H9 (cell line): ENCODE data around the gene RHOU. TPM values are rescaled to one million over a fixed set of nuclear protein-coding genes. Genes with fewer than 3 reads are reported as not detected.

ENCODE experiments used
- DNase-seq: peaks from one replicate; pipeline ENCODE4 v3.0.0-alpha.2; 2017
- H2AFZ ChIP-seq: one replicate; pipeline ENCODE4 v1.6.1; 2013; ENCODE audit warnings: mild to moderate bottlenecking, low read length, control low read depth, moderate library complexity
- H2AK5ac ChIP-seq: 2 replicates; pipeline ENCODE4 v1.6.1; 2013; ENCODE audit warnings: low read length, control low read depth, mixed read lengths; ENCODE audit not compliant: insufficient read length
- H2BK120ac ChIP-seq: one replicate; pipeline ENCODE4 v1.6.1; 2013; ENCODE audit warnings: low read depth, mild to moderate bottlenecking, low read length, control low read depth, inconsistent platforms; ENCODE audit not compliant: poor library complexity, severe bottlenecking
- H2BK12ac ChIP-seq: 2 replicates; pipeline ENCODE4 v1.6.1; 2013; ENCODE audit warnings: low read length, control low read depth, mixed read lengths, low read depth; ENCODE audit not compliant: insufficient read length
- H2BK15ac ChIP-seq: 2 replicates; pipeline ENCODE4 v1.6.1; 2013; ENCODE audit warnings: low read depth, low read length, control low read depth
- H2BK20ac ChIP-seq: one replicate; pipeline ENCODE4 v1.6.1; 2013; ENCODE audit warnings: low read depth, mild to moderate bottlenecking, low read length, control low read depth, inconsistent platforms; ENCODE audit not compliant: poor library complexity, severe bottlenecking
- H2BK5ac ChIP-seq: 2 replicates; pipeline ENCODE4 v1.6.1; 2013; ENCODE audit warnings: low read length, control low read depth, mixed read lengths; ENCODE audit not compliant: insufficient read length
- H3K14ac ChIP-seq: 2 replicates; pipeline ENCODE4 v1.6.1; 2013; ENCODE audit warnings: low read length, control low read depth; ENCODE audit not compliant: insufficient read depth
- H3K18ac ChIP-seq: 2 replicates; pipeline ENCODE4 v1.6.1; 2013; ENCODE audit warnings: low read depth, mild to moderate bottlenecking, mixed read lengths, low read length, control low read depth; ENCODE audit not compliant: insufficient read length
- H3K23ac ChIP-seq: 2 replicates; pipeline ENCODE4 v1.6.1; 2013; ENCODE audit warnings: low read length, control low read depth, mixed read lengths, low read depth; ENCODE audit not compliant: insufficient read length
- H3K23me2 ChIP-seq: 2 replicates; pipeline ENCODE4 v1.6.1; 2013; ENCODE audit warnings: low read depth, mild to moderate bottlenecking, mixed read lengths, low read length, control low read depth; ENCODE audit not compliant: insufficient read length, poor library complexity, severe bottlenecking
- H3K27ac ChIP-seq: 2 replicates; pipeline ENCODE4 v1.5.1; 2013; ENCODE audit warnings: low read length, control low read depth, mixed read lengths, low read depth; ENCODE audit not compliant: insufficient read length
- H3K27me3 ChIP-seq: 2 replicates; pipeline ENCODE4 v1.6.1; 2013; ENCODE audit warnings: low read length, control low read depth, inconsistent platforms; ENCODE audit not compliant: insufficient read depth
- H3K4ac ChIP-seq: 2 replicates; pipeline ENCODE4 v1.6.1; 2013; ENCODE audit warnings: low read depth, mild to moderate bottlenecking, control low read depth, inconsistent platforms, low read length, moderate library complexity
- H3K4me1 ChIP-seq: 2 replicates; pipeline ENCODE4 v1.6.1; 2013; ENCODE audit warnings: low read length, control low read depth, inconsistent platforms; ENCODE audit not compliant: insufficient read depth
- H3K4me2 ChIP-seq: 2 replicates; pipeline ENCODE4 v1.6.1; 2013; ENCODE audit warnings: low read length, control low read depth, mixed read lengths; ENCODE audit not compliant: insufficient read length, insufficient read depth
- H3K56ac ChIP-seq: 2 replicates; pipeline ENCODE4 v1.6.1; 2013; ENCODE audit warnings: low read depth, mild to moderate bottlenecking, mixed read lengths, low read length, control low read depth; ENCODE audit not compliant: insufficient read length
- H3K79me1 ChIP-seq: 2 replicates; pipeline ENCODE4 v1.6.1; 2013; ENCODE audit warnings: low read depth, mild to moderate bottlenecking, moderate library complexity, low read length, control low read depth, inconsistent platforms; ENCODE audit not compliant: insufficient read depth, poor library complexity, severe bottlenecking
- H3K79me2 ChIP-seq: 2 replicates; pipeline ENCODE4 v1.6.1; 2013; ENCODE audit warnings: low read length, control low read depth, inconsistent platforms; ENCODE audit not compliant: insufficient read depth
- H3K9ac ChIP-seq: 2 replicates; pipeline ENCODE4 v1.6.1; 2013; ENCODE audit warnings: low read length, control low read depth, mixed read lengths; ENCODE audit not compliant: insufficient read length; ENCODE audit errors: extremely low read depth
- H3K9me3 ChIP-seq: one replicate; pipeline ENCODE4 v1.6.1; 2013; ENCODE audit warnings: low read depth, low read length, inconsistent platforms; ENCODE audit not compliant: control insufficient read depth
- H3T11ph ChIP-seq: one replicate; pipeline ENCODE4 v1.6.1; 2013; ENCODE audit warnings: mild to moderate bottlenecking, low read length, control low read depth, inconsistent platforms
- H4K20me1 ChIP-seq: one replicate; pipeline ENCODE4 v1.6.1; 2013; ENCODE audit not compliant: control insufficient read depth, insufficient read length, insufficient read depth
- H4K5ac ChIP-seq: 2 replicates; pipeline ENCODE4 v1.6.1; 2013; ENCODE audit warnings: low read depth, mild to moderate bottlenecking, mixed read lengths, low read length, control low read depth; ENCODE audit not compliant: insufficient read length
- H4K8ac ChIP-seq: replicated peaks from 2 replicates; pipeline ENCODE4 v1.6.1; 2013; ENCODE audit warnings: low read length, control low read depth, mixed read lengths, low read depth; ENCODE audit not compliant: insufficient read length
- H4K91ac ChIP-seq: 2 replicates; pipeline ENCODE4 v1.6.1; 2013; ENCODE audit warnings: low read depth, mild to moderate bottlenecking, moderate library complexity, mixed read lengths, low read length, control low read depth; ENCODE audit not compliant: insufficient read length
- H3K27ac Mint-ChIP-seq, 3 experiments: 2 replicates in 2 of 3; 3 replicates in 1 of 3; pipeline ENCODE4 v1.8.0; 2020 to 2021; ENCODE audit warnings: mixed read lengths in 3 of 3, mild to moderate bottlenecking in 1 of 3, moderate library complexity in 1 of 3
- H3K27me3 Mint-ChIP-seq: 2 replicates; pipeline ENCODE4 v1.8.0; 2021; ENCODE audit warnings: low read depth, mild to moderate bottlenecking, moderate library complexity, mixed read lengths
- H3K36me3 Mint-ChIP-seq, 3 experiments: 2 replicates in 2 of 3; 3 replicates in 1 of 3; pipeline ENCODE4 v1.8.0; 2020 to 2021; ENCODE audit warnings: low read depth in 3 of 3, mixed read lengths in 3 of 3; ENCODE audit not compliant: insufficient read depth in 1 of 3
- H3K4me1 Mint-ChIP-seq, 2 experiments: 2 replicates each; pipeline ENCODE4 v1.8.0; 2020; ENCODE audit warnings: mixed read lengths in 2 of 2
- H3K4me3 Mint-ChIP-seq, 2 experiments: 2 replicates in 1 of 2; 3 replicates in 1 of 2; pipeline ENCODE4 v1.8.0; 2020 to 2021; ENCODE audit warnings: mild to moderate bottlenecking in 2 of 2, mixed read lengths in 2 of 2, moderate library complexity in 1 of 2
- H3K9me3 Mint-ChIP-seq, 2 experiments: 2 replicates in 1 of 2; 3 replicates in 1 of 2; pipeline ENCODE4 v1.8.0; 2020; ENCODE audit warnings: mild to moderate bottlenecking in 2 of 2, mixed read lengths in 2 of 2, moderate library complexity in 1 of 2
- CTCF ChIP-seq: fragments of 200-600 bp; sonication (generic); conservative IDR thresholded peaks from 3 replicates; pipeline ENCODE4 v1.8.0; 2021; ENCODE audit warnings: antibody characterized with exemption, mild to moderate bottlenecking
- WGBS: extraction: QIAGEN DNeasy Blood & Tissue Kit; methylation state at CpG from one replicate; pipeline ENCODE4 v1.1.7; 2013; ENCODE audit warnings: missing lambda C conversion rate, low lambda C conversion rate, mixed read lengths; ENCODE audit not compliant: insufficient read length; ENCODE audit errors: extremely low coverage; 5-methylcytosine and 5-hydroxymethylcytosine counted together
- total RNA-seq: library from RNA; stranded (reverse); gene quantifications from 2 replicates; pipeline ENCODE4 v1.2.1, GENCODE V29; 2021

Gene RHOU
- total RNA-seq, 1 experiment from 2014 or later: 3.9 TPM

- Histone ChIP-seq H4K8ac (no peak overlapping the region), H3K9me3 (no peaks in the 10 kb centered on the region), H3K79me1 (no peaks in the 10 kb centered on the region), H3K4me1 (peaks cover 8% of the 10 kb centered on the region; the same call in 1 of the 2 replicates), H3K27ac (no peak overlapping the region), H2BK120ac (no peak overlapping the region), H3K14ac (no peak overlapping the region), H4K91ac (no peak overlapping the region), H3K4ac (no peak overlapping the region), H3K23me2 (no peaks in the 10 kb centered on the region), H2BK12ac (no peak overlapping the region), H3K18ac (no peak overlapping the region), H4K20me1 (no peaks in the 10 kb centered on the region), H3K79me2 (no peaks in the 10 kb centered on the region), H3K56ac (no peak overlapping the region), H3K9ac (no peak overlapping the region), H3K23ac (no peak overlapping the region), H2BK15ac (no peak overlapping the region), H3K27me3 (no peaks in the 10 kb centered on the region), H2AK5ac (no peak overlapping the region), H2BK20ac (no peak overlapping the region), H3T11ph (no peak overlapping the region), H2BK5ac (no peak overlapping the region), H3K4me2 (no peak overlapping the region), H2AFZ (no peak overlapping the region), H4K5ac (no peak overlapping the region)
- Mint-ChIP-seq H3K9me3 (no peaks in the 10 kb centered on the region; a peak in 1 of 5 replicates), H3K27me3 (no peaks in the 10 kb centered on the region), H3K27ac (no peak overlapping the region), H3K4me3 (no peak overlapping the region), H3K4me1 (peaks cover 7 to 9% of the 10 kb centered on the region in 2 experiments), H3K36me3 (no peaks in the 10 kb centered on the region)
- no peak for DNase-seq
- no peak for TF ChIP-seq CTCF
- no CpG with 5 or more reads among the region's 1 CpG for WGBS
Observed at GRCh38 chr1:228698017-228698329, 37.3 kb upstream of the RHOU start.
